Natural killer cell (primary cell): ENCODE data around the gene FKBP9. TPM values are rescaled to one million over a fixed set of nuclear protein-coding genes. Genes with fewer than 3 reads are reported as not detected.
A peak's percentile ranks its signal among the peaks of the same experiment; 100 is the strongest.

Experiments used
- ATAC-seq, 3 donors: fragments of 150-1000 bp in 2 of 3; fragments of 200-7000 bp in 1 of 3; cut with Tn5 transposase; 1 replicate in 1 of 3; 2 replicates in 2 of 3; pipeline ENCODE4 v1.10.0; 2021; ENCODE audit warnings: mild to moderate bottlenecking in 2 of 3, moderate library complexity in 2 of 3
- DNase-seq, 2 donors: peaks; one replicate each; pipeline versions ENCODE4 v3.0.0 to v3.0.0-alpha.2; 2013 to 2021; ENCODE audit warnings: mixed read lengths in 1 of 2
- H3K27ac ChIP-seq: one replicate; pipeline ENCODE4 v1.5.1; 2013; ENCODE audit warnings: mild to moderate bottlenecking, low read length
- H3K27me3 ChIP-seq: one replicate; pipeline ENCODE4 v1.6.1; 2013; ENCODE audit warnings: low read length; ENCODE audit not compliant: control insufficient read depth, insufficient read depth
- H3K36me3 ChIP-seq: one replicate; pipeline ENCODE4 v1.6.1; 2013; ENCODE audit warnings: low read length; ENCODE audit not compliant: control insufficient read depth, insufficient read depth
- H3K4me1 ChIP-seq: one replicate; pipeline ENCODE4 v1.6.1; 2013; ENCODE audit warnings: low read length; ENCODE audit not compliant: control insufficient read depth, insufficient read depth
- H3K4me3 ChIP-seq: one replicate; pipeline ENCODE4 v1.5.1; 2013; ENCODE audit warnings: low read length
- H3K9me3 ChIP-seq: one replicate; pipeline ENCODE4 v1.6.1; 2013; ENCODE audit warnings: low read length; ENCODE audit not compliant: control insufficient read depth, insufficient read depth
- H3K27ac Mint-ChIP-seq, 2 donors: one replicate each; pipeline ENCODE4 v1.8.0; 2022; ENCODE audit warnings: mild to moderate bottlenecking in 2 of 2, mixed read lengths in 2 of 2, moderate library complexity in 1 of 2
- H3K27me3 Mint-ChIP-seq, 2 donors: one replicate each; pipeline ENCODE4 v1.8.0; 2022; ENCODE audit warnings: low read depth in 2 of 2, mixed read lengths in 2 of 2
- H3K36me3 Mint-ChIP-seq: one replicate; pipeline ENCODE4 v1.8.0; 2022; ENCODE audit warnings: mixed read lengths
- H3K4me1 Mint-ChIP-seq, 2 donors: one replicate each; pipeline ENCODE4 v1.8.0; 2022; ENCODE audit warnings: mixed read lengths in 2 of 2
- H3K4me3 Mint-ChIP-seq: one replicate; pipeline ENCODE4 v1.8.0; 2022; ENCODE audit warnings: mild to moderate bottlenecking, moderate library complexity, mixed read lengths
- H3K9me3 Mint-ChIP-seq, 2 donors: one replicate each; pipeline ENCODE4 v1.8.0; 2022; ENCODE audit warnings: mixed read lengths in 2 of 2
- CTCF ChIP-seq: fragments of 200-600 bp; IDR thresholded peaks from one replicate; pipeline ENCODE4 v1.8.0; 2022; ENCODE audit warnings: antibody characterized with exemption
- WGBS: methylation state at CpG from one replicate; pipeline ENCODE4 v1.1.7; 2013; ENCODE audit warnings: missing lambda C conversion rate; ENCODE audit not compliant: insufficient coverage; 5-methylcytosine and 5-hydroxymethylcytosine counted together
- intact Hi-C: fragments of 100-400 bp; cut with micrococcal nuclease; formaldehyde crosslinking; loops from one replicate; pipeline ENCODE4 v1.14.2; 2022
- total RNA-seq, 4 donors: library from RNA; stranded (reverse); fragments of 120-200 nt in 1 of 4; gene quantifications; one replicate each; pipeline versions ENCODE4 v1.2.3 to v1.2.4, GENCODE V29; 2013 to 2022

FKBP9 gene
- total RNA-seq, 3 donors from 2014 or later (not counting 1 experiment from before 2014, with no cell fraction given): 2.3 TPM; not detected in 2

- no peak overlapping the region for H3K4me3 ChIP-seq
- H3K4me1 Mint-ChIP-seq: peaks cover 35 to 50% of the 10 kb centered on the region in 2 donors
Observed at GRCh38 chr7:33038639-33039038, 81.4 kb downstream of the FKBP9 start.

GRCh38 chr7:33039257-33039902, 82.1 kb downstream of the FKBP9 start:
- H3K4me3 ChIP-seq: peak overlapping the region; percentile 49
- no CpG with 5 or more reads among the region's 5 CpGs for WGBS
- Mint-ChIP-seq H3K27ac (peak overlapping the region; percentile 74 to 86), H3K9me3 (no peaks in the 10 kb centered on the region), H3K36me3 (no peaks in the 10 kb centered on the region), H3K27me3 (no peaks in the 10 kb centered on the region), H3K4me1 (peaks cover 40 to 52% of the 10 kb centered on the region in 2 donors), H3K4me3 (peak overlapping the region; percentile 91)
- H3K9me3 ChIP-seq: no peaks in the 10 kb centered on the region
- TF ChIP-seq CTCF: no peak
- peak; percentile 55 to 62 (median 56) for ATAC-seq
- intact Hi-C loops: no loop called here
- no peaks in the 10 kb centered on the region for H3K36me3 ChIP-seq
- H3K4me1 ChIP-seq: peaks cover 6% of the 10 kb centered on the region
- DNase-seq: peak in 1 of 2 donors; percentile 62
- H3K27me3 ChIP-seq: no peaks in the 10 kb centered on the region
- H3K27ac ChIP-seq: peak overlapping the region; percentile 69

More at GRCh38 chr7:33038639-33039038, 81.4 kb downstream of the FKBP9 start:
- Mint-ChIP-seq H3K27me3 (no peaks in the 10 kb centered on the region), H3K9me3 (no peaks in the 10 kb centered on the region), H3K27ac (peak overlapping the region; percentile 74 to 86), H3K36me3 (no peaks in the 10 kb centered on the region), H3K4me3 (peak overlapping the region; percentile 91)
- H3K4me1 ChIP-seq: peaks cover 6% of the 10 kb centered on the region
- H3K27me3 ChIP-seq: no peaks in the 10 kb centered on the region
- no peaks in the 10 kb centered on the region for H3K9me3 ChIP-seq
- DNase-seq (no peak), ATAC-seq (no peak)
- intact Hi-C loops: no loop called here
- H3K27ac ChIP-seq: no peak overlapping the region
- TF ChIP-seq CTCF: no peak
- 14% methylated on average over 1 of the region's 2 CpGs for WGBS
- no peaks in the 10 kb centered on the region for H3K36me3 ChIP-seq

- intact Hi-C loops: loop anchor here (2.0 kb wide), 1 partner anchor 15 kb away; no protein-coding TSS in a partner anchor
- Histone ChIP-seq H3K4me3 (peak overlapping the region; percentile 49), H3K27ac (peak overlapping the region; percentile 69), H3K9me3 (no peaks in the 10 kb centered on the region), H3K36me3 (no peaks in the 10 kb centered on the region), H3K4me1 (peaks cover 6% of the 10 kb centered on the region), H3K27me3 (no peaks in the 10 kb centered on the region)
- Mint-ChIP-seq H3K36me3 (no peaks in the 10 kb centered on the region), H3K27me3 (no peaks in the 10 kb centered on the region), H3K9me3 (no peaks in the 10 kb centered on the region), H3K4me3 (peak overlapping the region; percentile 91), H3K27ac (peak overlapping the region; percentile 74 to 86), H3K4me1 (peaks cover 35 to 52% of the 10 kb centered on the region in 2 donors)
- no peak for TF ChIP-seq CTCF
- DNase-seq: no peak
- ATAC-seq: no peak
- WGBS: 67% methylated on average over 1 of the region's 1 CpG
Observed at GRCh38 chr7:33039903-33040292, 82.7 kb downstream of the FKBP9 start.
